K562 (cell line): ENCODE data around the gene NENF. TPM values are rescaled to one million over a fixed set of nuclear protein-coding genes. Genes with fewer than 3 reads are reported as not detected.

ENCODE experiments used
- ATAC-seq: fragments of 200-7000 bp; cut with Tn5 transposase; 3 replicates; pipeline ENCODE4 v1.9.1; 2020; ENCODE audit warnings: moderate library complexity
- BruUV-seq: library from RNA; stranded (reverse); fragments of 400-500 nt; replicated peaks from 2 replicates; lab custom pipeline; 2021; lab: Mats Ljungman, UMichigan
- CTCF ChIA-PET: fragments of 300-600 bp; formaldehyde crosslinking; extraction: SDS; loops from one replicate; lab custom pipeline; 2021; ENCODE audit warnings: low intra/inter-chr PET ratio; lab: Yijun Ruan, JAX
- POLR2A ChIA-PET: fragments of 300-600, 350-650 bp; sonication (Branson Sonifier 250); formaldehyde crosslinking; extraction: SDS; loops from one replicate; lab custom pipeline; 2021; ENCODE audit warnings: antibody characterized with exemption, inconsistent platforms; lab: Yijun Ruan, JAX
- DNase-seq, 4 experiments: peaks; one replicate each; pipeline versions ENCODE4 v3.0.0 to v3.0.0-alpha.2; 2011 to 2018; ENCODE audit warnings: low spot score in 3 of 4, mixed read lengths in 3 of 4; ENCODE audit errors: extremely low read depth in 1 of 4
- FAIRE-seq: peaks from 2 replicates; lab custom pipeline; 2011; peaks lifted over from hg19 to GRCh38; lab: Jason Lieb, UNC
- H2AFZ ChIP-seq: 2 replicates; pipeline ENCODE4 v1.6.0; 2011; ENCODE audit warnings: low read depth, low read length, control low read depth, inconsistent platforms
- H3K27ac ChIP-seq: fragments of 200-600 bp; 3 replicates; pipeline ENCODE4 v1.8.0; 2011; ENCODE audit warnings: low read depth, mild to moderate bottlenecking, control low read depth, inconsistent platforms, low read length, moderate library complexity, mixed read lengths; ENCODE audit errors: extremely low read depth
- H3K27me3 ChIP-seq, 2 experiments: fragments of 300-600 bp in 1 of 2; 2 replicates in 1 of 2; 3 replicates in 1 of 2; pipeline versions ENCODE4 v1.6.0 to v1.8.0; 2011; ENCODE audit warnings: inconsistent platforms in 2 of 2, low read length in 2 of 2, mild to moderate bottlenecking in 1 of 2, mixed read lengths in 1 of 2, moderate library complexity in 1 of 2; ENCODE audit not compliant: control insufficient read depth in 2 of 2, insufficient read depth in 2 of 2
- H3K36me3 ChIP-seq: fragments of 300-600 bp; 3 replicates; pipeline ENCODE4 v1.8.0; 2011; ENCODE audit warnings: mild to moderate bottlenecking, low read length, inconsistent platforms; ENCODE audit not compliant: control insufficient read depth, insufficient read depth
- H3K4me1 ChIP-seq, 2 experiments: fragments of 200-600 bp in 1 of 2; replicated peaks in 1 of 2; 2 replicates in 1 of 2; 3 replicates in 1 of 2; pipeline versions ENCODE4 v1.5.1 to v1.8.0; 2011; ENCODE audit warnings: inconsistent platforms in 2 of 2, low read length in 2 of 2, mild to moderate bottlenecking in 1 of 2, mixed read lengths in 1 of 2, moderate library complexity in 1 of 2; ENCODE audit not compliant: control insufficient read depth in 2 of 2, insufficient read depth in 2 of 2
- H3K4me2 ChIP-seq: 2 replicates; pipeline ENCODE4 v1.6.1; 2011; ENCODE audit warnings: low read length, control low read depth, inconsistent platforms, mixed read lengths; ENCODE audit not compliant: insufficient read depth
- H3K4me3 ChIP-seq: fragments of 200-600 bp; sonication (generic), shearing (Covaris generic); 2 replicates; pipeline ENCODE4 v1.5.1; 2016; ENCODE audit warnings: control low read depth, inconsistent platforms
- H3K79me2 ChIP-seq: fragments of 200-600 bp; 3 replicates; pipeline ENCODE4 v1.8.0; 2011; ENCODE audit warnings: low read length, inconsistent platforms; ENCODE audit not compliant: control insufficient read depth, insufficient read depth
- H3K9ac ChIP-seq, 2 experiments: 2 replicates each; pipeline versions ENCODE4 v1.6.0 to v1.6.1; 2011; ENCODE audit warnings: low read depth in 2 of 2, low read length in 2 of 2, control low read depth in 1 of 2, inconsistent platforms in 1 of 2, mild to moderate bottlenecking in 1 of 2, mixed read lengths in 1 of 2; ENCODE audit not compliant: insufficient read depth in 1 of 2
- H3K9me1 ChIP-seq: one replicate; pipeline ENCODE4 v1.6.0; 2011; ENCODE audit warnings: inconsistent platforms, mild to moderate bottlenecking, low read length, moderate library complexity; ENCODE audit not compliant: control insufficient read depth, insufficient read depth
- H3K9me3 ChIP-seq: replicated peaks from 2 replicates; pipeline ENCODE4 v1.5.1; 2011; ENCODE audit warnings: low read depth, low read length, inconsistent platforms; ENCODE audit not compliant: control insufficient read depth, insufficient read depth
- H4K20me1 ChIP-seq: replicated peaks from 2 replicates; pipeline ENCODE4 v1.6.1; 2011; ENCODE audit warnings: low read length, inconsistent platforms, mixed read lengths; ENCODE audit not compliant: control insufficient read depth, insufficient read depth
- GABPB1 ChIP-seq: sonication (generic); formaldehyde crosslinking; IDR thresholded peaks from 2 replicates; pipeline ENCODE4 v1.8.0; 2022; ENCODE audit warnings: mild to moderate bottlenecking, missing genetic modification reagents
- KHSRP ChIP-seq: fragments of 450-650 bp; IDR thresholded peaks from 2 replicates; pipeline ENCODE4 v1.6.1; 2017
- L3MBTL2 ChIP-seq: fragments of 450-650 bp; IDR thresholded peaks from 2 replicates; pipeline ENCODE4 v1.6.1; 2016; ENCODE audit warnings: mild to moderate bottlenecking, moderate library complexity
- LARP7 ChIP-seq: fragments of 450-650 bp; IDR thresholded peaks from 2 replicates; pipeline ENCODE4 v1.6.1; 2016
- LCOR ChIP-seq: sonication (generic); formaldehyde crosslinking; IDR thresholded peaks from 2 replicates; pipeline ENCODE4 v1.8.0; 2022; ENCODE audit warnings: mild to moderate bottlenecking, missing genetic modification reagents
- NR1H2 ChIP-seq: sonication (generic); formaldehyde crosslinking; IDR thresholded peaks from 2 replicates; pipeline ENCODE4 v1.4.0; 2020; ENCODE audit warnings: mild to moderate bottlenecking, missing genetic modification reagents
- PHB ChIP-seq: fragments of 250-450 bp; sonication (Bioruptor Pico); IDR thresholded peaks from 2 replicates; pipeline ENCODE4 v1.5.0; 2021
- ZBTB17 ChIP-seq: fragments of 450-650 bp; formaldehyde crosslinking; IDR thresholded peaks from 2 replicates; pipeline ENCODE4 v1.4.0; 2020; ENCODE audit warnings: mild to moderate bottlenecking
- ZNF586 ChIP-seq: fragments of 450-650 bp; formaldehyde crosslinking; conservative IDR thresholded peaks from 2 replicates; pipeline ENCODE4 v1.4.0; 2020; ENCODE audit warnings: mild to moderate bottlenecking, moderate library complexity
- WGBS: fragments of 100-300 bp; shearing (Covaris generic); methylation state at CpG from one replicate; pipeline ENCODE4 v1.1.6; 2016; ENCODE audit warnings: low coverage, mixed read lengths; ENCODE audit not compliant: insufficient coverage; ENCODE audit errors: missing lambda C conversion rate; 5-methylcytosine and 5-hydroxymethylcytosine counted together
- in situ Hi-C: fragments of 300-500 bp; cut with MboI; formaldehyde crosslinking; loops from 4 replicates; pipeline ENCODE4 v1.15.0; 2018; ENCODE audit warnings: inconsistent platforms, mixed read lengths
- intact Hi-C: fragments of 100-400 bp; cut with micrococcal nuclease; formaldehyde crosslinking; loops from 2 replicates; pipeline ENCODE4 v1.14.2; 2022
- polyA plus RNA-seq, 8 experiments: library from polyadenylated mRNA; depleted of rRNA in 4 of 8; stranded (reverse) in 5 of 8; unstranded in 3 of 8; fragments of >200 nt; fragmentation: Nextera tagmentation in 2 of 8; fragmentation: Illumina TruSeq in 1 of 8; extraction: Ambion mirVana in 2 of 8; extraction: Trizol in 1 of 8; gene quantifications; 2 replicates each; pipeline versions ENCODE4 v1.2.1 to v1.2.3, GENCODE V29; 2011 to 2014; ENCODE audit warnings: inconsistent platforms in 1 of 8, missing spikeins in 1 of 8
- total RNA-seq, 7 experiments: library from RNA; depleted of rRNA in 6 of 7; stranded (reverse); fragments of >200 nt in 6 of 7; fragmentation: Illumina TruSeq in 2 of 7; extraction: Trizol in 2 of 7; gene quantifications; 2 replicates each; pipeline versions ENCODE4 v1.2.1 to v1.2.3, GENCODE V29; 2011 to 2021; ENCODE audit warnings: low replicate concordance in 1 of 7
- TF ChIP-seq, protein P1 (sequence below): fragments of 250-450 bp; sonication (Bioruptor Pico); IDR thresholded peaks from 2 replicates; pipeline ENCODE4 v1.5.1; 2021; ENCODE audit warnings: mild to moderate bottlenecking

Gene NENF
- total and polyA plus RNA-seq, 9 of the 15 experiments (the other 6 are each of a cell fraction or from before 2014, with no cell fraction given), result 6.1 to 100 (median 72.8) TPM

DNA sequence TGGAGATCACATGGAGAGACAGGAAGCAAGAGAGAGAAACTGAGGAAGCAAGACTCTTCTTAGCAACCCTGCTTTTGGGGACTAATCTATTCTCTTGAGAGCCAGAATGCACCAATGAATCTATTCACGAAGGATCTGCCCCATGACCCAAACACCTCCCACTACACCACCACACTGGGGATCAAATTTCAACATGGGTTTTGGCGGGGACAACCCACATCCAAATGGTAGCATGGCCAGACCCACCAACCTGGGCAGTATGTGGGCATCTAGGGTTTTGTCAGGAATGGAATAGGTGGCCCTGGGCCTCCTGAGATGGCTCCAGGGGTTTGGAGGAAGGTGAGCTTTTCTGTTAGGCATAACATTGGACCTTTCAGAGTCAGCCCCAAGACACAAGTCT is 33.7 kb downstream of the NENF start:
- H3K79me2 ChIP-seq, result no peaks in the 10 kb centered on the region
- H4K20me1 ChIP-seq, result no peaks in the 10 kb centered on the region
- ChIA-PET POLR2A (interaction anchor here (0.8 to 2.7 kb wide), 4 partner anchors 9 to 744 kb away, joined by 3 to 11 read pairs (median 4); partner anchors contain the start of genes DTL and INTS7), CTCF (no interaction called here)
- BruUV-seq, result no TSS peak
- no peak overlapping the region for H3K4me2 ChIP-seq
- H3K27ac ChIP-seq, result no peak overlapping the region
- in situ Hi-C loops, result loop anchor here (10.0 kb wide), 1 partner anchor 518 kb away; no protein-coding TSS in a partner anchor
- H3K9ac ChIP-seq, result no peak overlapping the region; a peak in 1 of 4 replicates
- H3K4me1 ChIP-seq, result peaks cover 0 to 14% of the 10 kb centered on the region in 2 experiments; a peak in 3 of 5 replicates
- TF ChIP-seq KHSRP (no peak), GABPB1 (no peak), LCOR (no peak), L3MBTL2 (no peak), ZBTB17 (CRISPR knock-in tag) (no peak), ZNF586 (CRISPR knock-in tag) (no peak), PHB (no peak), LARP7 (no peak), NR1H2 (no peak)
- TF ChIP-seq, protein P1, sequence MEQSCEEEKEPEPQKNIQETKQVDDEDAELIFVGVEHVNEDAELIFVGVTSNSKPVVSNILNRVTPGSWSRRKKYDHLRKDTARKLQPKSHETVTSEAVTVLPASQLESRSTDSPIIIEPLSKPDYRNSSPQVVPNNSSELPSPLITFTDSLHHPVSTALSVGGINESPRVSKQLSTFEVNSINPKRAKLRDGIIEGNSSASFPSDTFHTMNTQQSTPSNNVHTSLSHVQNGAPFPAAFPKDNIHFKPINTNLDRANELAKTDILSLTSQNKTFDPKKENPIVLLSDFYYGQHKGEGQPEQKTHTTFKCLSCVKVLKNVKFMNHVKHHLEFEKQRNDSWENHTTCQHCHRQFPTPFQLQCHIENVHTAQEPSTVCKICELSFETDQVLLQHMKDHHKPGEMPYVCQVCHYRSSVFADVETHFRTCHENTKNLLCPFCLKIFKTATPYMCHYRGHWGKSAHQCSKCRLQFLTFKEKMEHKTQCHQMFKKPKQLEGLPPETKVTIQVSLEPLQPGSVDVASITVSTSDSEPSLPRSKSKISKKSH (CRISPR knock-in tag), result no peak
- WGBS, result 12% methylated on average over 2 of the region's 2 CpGs
- H3K9me3 ChIP-seq, result no peaks in the 10 kb centered on the region
- DNase-seq (no peak), FAIRE-seq (peak; percentile 11), ATAC-seq (no peak)
- peaks cover 16 to 51% of the 10 kb centered on the region in 2 experiments; a peak in 3 of 5 replicates for H3K27me3 ChIP-seq
- H3K36me3 ChIP-seq, result no peaks in the 10 kb centered on the region
- peak overlapping the region; percentile 22 for H2AFZ ChIP-seq
- H3K4me3 ChIP-seq, result no peak overlapping the region
- intact Hi-C loops, result no loop called here
- no peaks in the 10 kb centered on the region for H3K9me1 ChIP-seq
